Stimulated activated CD8-positive, alpha-beta memory T cell treated with anti-CD3 and anti-CD28 coated beads, Interleukin-2, amount 100 ng/mL, for 48 hours (primary cell): ENCODE measurements around the gene MYCBPAP.

Source experiments
- DNase-seq, 2 donors: peaks; one replicate each; pipeline ENCODE4 v3.0.0-alpha.2; 2020; ENCODE audit warnings: low read depth in 2 of 2

The MYCBPAP gene

GRCh38 chr17:50572541-50572940 is 64.3 kb downstream of the MYCBPAP start:
- DNase-seq = no peak

- no peak for DNase-seq
Observed at GRCh38 chr17:50573866-50574611, 65.8 kb downstream of the MYCBPAP start.

- no peak for DNase-seq
Observed at GRCh38 chr17:50575581-50576210, 67.5 kb downstream of the MYCBPAP start.

GRCh38 chr17:50576864-50577263 is 68.6 kb downstream of the MYCBPAP start:
- no peak for DNase-seq

- no peak for DNase-seq
Observed at GRCh38 chr17:50577451-50577954, 69.3 kb downstream of the MYCBPAP start.

- no peak for DNase-seq
Observed at GRCh38 chr17:50578173-50578572, 69.9 kb downstream of the MYCBPAP start.

GRCh38 chr17:50579399-50579798 is 71.2 kb downstream of the MYCBPAP start:
- DNase-seq = no peak

- DNase-seq = no peak
Observed at GRCh38 chr17:50580646-50581045, 72.4 kb downstream of the MYCBPAP start.
